ENCODE results near the gene SCTR.
A peak's percentile ranks its signal among the peaks of the same experiment; 100 is the strongest.

The SCTR gene

DNA sequence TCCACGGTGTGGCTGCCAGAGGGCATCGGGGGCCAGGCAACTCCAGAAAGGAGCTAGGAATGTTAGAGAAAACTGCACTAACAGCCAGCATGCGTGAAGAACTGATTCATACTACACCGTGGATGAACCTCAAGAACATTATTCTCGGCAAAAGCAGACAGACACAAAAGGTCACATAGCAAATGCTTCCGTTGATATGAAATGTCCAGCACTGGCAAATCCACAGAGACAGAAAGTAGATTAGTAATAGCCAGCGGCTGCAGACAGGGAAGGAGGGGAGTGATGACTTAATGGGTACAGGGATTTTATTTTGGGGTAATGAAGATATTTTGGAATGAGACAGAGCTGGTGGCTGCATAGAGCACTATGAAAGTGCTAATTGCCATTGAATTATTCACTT lies 37.4 kb downstream of the SCTR start:
- no peak for DNase-seq

DNA sequence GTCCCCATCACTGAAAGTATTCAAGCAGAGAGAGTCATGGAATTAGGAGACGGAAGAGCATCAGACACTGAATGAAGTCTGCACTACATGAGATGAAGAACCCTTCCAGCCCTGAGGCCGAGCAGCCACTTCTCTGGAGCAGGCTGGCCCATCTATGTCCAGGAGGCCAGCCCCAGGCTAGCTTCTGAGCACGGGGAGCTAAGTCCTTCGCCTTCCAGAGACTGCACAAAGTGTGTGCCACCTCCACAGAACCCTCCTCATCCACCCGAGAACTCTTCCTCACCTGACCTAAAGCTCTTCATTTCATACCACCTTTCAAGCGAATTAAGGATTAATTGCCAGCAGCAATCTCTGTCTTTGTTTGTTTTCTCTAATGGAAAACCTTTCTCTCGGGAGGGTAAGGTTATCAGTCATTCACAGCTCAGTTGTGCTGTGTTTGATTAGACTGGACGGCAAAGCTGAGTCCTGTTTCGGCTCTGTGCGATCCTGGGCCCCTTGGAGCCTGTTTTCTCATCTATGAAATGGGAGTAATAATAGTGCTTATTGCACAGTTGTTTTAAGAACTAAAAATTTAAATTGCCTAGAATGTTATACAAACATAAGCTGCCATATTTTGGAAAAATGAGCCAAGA lies 38.0 kb downstream of the SCTR start:
- no peak for DNase-seq

DNA sequence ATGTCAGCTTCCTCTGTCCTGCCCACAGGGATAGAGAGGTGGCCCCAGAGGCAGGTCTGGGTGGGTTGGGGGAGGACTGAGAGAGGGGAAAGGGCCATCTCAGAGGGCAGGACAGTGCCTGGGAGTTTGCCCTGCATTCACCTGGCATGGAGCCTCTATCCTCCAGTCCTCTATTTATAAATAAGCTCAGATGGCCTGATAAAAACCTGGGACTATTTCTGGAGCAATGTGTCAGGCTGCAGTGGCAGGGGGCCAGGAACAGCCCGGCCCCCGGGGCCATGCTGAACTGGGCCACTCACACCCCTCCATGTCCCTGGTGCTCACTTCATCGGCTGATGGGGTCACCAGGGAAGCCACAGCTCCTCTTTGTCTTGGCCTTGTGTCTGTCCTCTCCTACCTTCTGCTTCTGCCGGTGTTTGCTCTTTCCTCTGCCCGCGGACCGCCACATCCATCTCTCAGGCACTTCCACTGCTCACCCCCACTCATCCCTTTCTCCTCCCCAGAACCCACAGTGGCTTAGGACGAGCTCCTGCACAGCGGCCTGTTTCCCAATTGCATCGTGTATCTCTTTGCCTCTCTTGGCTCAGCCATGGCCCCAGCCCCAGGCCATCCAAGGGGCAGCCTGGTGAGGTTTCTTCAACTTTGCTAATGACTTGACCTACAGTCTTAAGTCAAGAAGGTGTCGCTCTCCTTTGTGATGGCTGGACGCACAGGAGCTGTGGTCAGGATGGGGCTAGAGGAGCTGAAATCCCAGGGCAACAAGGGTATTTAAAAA lies 38.8 kb downstream of the SCTR start:
- no peak for DNase-seq

DNA sequence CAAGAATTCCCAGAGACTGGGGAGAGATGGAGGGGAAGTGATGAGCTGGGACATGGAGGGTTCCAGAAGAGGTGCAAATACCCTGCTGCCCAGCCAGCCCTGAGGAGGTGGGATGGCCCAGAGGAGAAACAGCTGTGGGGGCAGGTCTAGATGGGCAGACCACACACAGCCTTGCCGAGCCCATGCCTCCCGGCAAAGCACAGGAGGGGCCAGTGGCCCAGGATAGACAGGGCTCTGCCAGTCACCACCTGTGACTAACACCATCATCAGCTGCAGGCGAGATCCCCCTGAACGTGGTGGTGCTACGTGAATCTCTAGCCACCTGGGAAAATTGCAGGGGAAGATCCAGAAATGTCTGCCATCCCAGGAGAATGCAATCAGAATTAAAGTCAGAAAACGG lies 39.4 kb downstream of the SCTR start:
- DNase-seq = no peak

DNA sequence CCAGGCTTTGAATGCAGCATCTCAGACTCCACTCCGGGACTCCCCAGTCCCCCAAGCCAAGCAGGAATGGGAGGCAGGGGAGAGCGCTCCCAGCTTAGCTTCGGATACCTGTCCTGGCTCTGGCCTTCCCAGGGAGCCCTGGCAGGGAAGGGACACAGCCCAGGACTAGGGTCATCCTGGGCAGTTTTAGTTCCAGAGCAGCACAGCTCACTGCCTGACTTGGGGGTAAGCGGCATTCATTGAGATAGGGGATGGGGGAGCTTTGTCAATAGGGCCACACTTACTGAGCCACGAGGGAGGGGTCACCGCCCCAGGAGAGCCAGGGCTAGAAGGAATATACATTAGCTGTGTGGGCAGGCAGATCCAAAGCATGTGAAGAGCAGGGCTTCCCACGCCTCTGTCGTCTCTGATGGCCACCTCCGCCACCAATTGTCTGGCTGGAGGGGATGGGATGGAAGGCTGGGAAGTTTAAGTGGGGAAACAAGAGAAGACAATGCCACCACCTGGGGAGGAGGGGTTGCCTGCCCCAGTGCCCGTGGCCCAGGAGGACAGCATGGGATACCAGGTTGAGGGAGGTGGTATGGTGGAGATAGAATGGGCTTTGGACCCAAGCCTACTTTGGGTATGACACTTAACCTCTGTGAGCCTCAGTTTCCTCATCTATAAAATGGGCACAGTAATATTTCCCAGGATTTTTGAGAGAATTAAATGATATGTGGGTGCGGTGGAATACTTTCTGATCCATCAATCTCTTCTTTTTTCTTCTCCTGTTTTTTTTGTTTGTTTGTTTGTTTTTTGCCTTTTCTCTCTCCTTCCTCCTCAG lies 40.2 kb downstream of the SCTR start:
- DNase-seq = no peak

DNA sequence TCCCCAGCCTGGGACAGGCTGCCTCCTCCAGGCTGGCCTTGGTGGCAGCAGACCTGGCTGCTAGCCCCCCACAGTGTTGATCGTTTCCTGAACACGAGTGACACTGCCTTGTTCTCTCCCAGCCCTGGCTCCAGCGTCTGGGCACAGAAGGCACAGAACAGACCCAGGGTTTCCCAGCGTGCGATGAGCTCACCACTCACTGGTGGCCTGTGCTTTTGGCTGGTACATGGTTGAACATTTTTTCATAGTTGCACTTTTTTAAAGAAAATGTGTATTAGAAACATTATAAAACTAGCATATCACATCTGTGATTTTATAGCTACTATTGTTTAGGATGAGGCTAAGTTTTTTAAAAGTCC lies 40.9 kb downstream of the SCTR start:
- DNase-seq = no peak

DNA sequence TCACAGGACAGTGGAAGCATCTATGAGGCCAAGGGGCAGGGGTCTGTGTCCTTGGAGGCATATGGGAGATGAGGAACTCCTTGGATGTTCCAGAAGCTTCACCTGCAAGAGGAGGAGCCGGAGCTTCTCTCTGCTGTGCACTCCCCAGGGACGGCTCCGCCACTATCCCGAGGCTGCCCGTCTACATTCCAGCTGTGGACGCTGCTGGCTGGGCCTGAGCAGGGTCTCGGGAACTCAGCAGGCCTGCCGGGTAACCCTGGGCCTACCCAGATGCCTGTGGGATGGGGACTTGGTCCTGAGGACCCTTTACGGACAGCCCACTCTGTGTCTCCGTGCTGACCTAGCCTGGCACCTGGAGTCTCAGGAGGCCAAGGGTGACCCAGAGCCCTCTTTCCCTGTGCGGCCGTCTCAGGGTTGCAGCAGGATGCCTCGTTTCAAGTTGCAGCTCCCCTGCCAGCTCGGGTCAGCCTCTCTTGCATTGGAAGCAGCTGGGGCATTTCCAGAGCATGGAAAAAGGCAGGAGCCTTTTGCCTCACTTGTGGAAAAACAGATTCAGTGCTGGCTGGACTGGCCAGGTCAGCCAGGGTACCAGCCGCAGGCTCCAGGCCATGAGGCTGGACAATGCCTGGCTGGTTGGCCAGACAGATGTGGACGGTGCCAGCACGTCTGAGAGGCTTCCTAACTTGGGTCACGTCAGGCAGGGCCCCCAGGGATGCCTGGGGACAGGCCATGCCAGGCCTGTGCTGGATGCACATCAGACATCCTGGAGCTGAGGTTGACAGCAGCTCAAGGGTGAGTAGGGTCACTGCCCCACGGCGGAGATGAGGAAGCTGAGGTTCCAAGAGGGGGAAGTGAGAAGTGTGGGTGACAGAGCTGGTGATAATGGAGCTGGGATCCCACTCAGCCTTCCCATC lies 41.5 kb downstream of the SCTR start:
- no peak for DNase-seq

DNA sequence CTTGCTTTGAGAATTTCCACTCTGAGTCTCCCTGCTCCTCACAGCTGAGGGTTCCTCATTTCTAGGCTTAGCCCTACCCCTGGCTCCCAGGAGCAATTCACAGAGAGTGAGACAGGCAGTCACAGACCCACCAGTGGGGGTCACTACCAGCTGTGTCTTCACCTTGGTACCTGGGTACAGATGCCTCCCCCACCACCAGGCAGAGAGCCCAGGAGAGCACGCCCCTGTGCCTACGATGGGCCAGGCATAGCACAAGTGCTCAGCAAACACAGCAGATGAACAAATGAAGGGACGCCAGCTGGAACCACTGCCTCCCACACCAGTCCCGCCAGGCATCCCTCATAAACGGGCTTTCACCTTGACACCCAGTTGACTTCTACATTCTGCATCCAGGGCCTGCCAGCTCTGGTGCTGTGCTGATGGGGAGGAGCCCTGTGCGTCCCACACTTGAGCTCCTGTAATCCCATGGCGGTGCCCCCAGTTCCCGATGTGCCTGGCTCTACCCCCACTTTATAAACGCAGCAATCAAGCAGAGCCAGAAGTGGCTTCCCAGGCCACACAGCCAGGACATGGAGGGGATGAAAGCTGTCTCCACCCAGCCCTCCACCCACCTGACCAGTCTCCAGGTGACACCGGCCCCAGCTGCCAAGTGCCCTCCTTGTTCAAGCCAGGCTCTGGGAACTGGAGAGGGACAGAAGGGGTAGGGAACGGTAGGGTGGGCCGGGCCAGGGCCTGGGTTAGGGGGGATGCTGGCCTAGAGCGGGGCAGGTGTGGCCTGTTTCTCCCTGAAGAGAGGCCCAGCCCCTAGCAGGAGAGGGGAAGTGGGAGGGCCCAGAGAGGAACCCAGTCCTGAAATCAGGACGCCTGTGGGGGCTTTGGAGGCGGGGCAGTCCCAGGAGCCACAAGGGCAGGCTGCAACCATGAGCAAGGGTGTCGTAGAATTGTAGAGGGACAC lies 42.5 kb downstream of the SCTR start:
- DNase-seq = no peak

DNA sequence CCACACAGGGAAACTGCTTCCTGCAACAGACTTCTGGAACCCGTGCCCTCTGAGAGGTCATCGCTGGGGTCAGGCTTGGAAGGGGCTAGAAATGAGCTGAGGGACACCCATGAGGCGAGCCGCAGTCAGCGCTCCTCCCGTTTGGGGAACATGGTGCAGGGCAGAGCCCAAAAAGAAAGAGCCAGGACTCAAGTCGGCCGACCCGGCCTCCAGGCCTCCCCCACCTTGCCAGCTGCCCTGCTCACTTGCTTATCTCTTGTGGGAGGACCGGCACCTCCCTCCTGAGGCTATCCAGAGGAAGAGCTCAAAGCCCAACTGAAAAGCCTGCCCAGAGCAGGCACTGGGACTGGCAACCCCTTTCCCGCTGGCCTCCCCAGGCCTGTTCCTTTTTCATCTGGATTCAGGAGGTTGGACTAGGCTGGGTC lies 43.6 kb downstream of the SCTR start:
- no peak for DNase-seq

DNA sequence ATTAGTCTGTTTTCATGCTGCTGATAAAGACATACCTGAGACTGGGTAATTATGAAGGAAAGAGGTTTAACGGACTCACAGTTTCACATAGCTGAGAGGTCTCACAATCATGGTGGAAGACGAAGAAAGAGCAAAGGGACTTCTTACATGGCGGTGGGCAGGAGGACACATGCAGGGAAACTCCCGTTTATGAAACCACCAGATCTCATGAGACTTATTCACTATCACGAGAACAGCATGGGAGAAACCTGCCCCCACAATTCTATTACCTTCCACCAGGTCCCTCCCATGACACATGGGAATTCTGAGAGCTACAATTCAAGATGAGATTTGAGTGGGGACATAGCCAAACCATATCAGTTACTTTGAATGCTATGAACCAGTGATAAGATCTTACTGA lies 44.1 kb downstream of the SCTR start:
- no peak for DNase-seq

DNA sequence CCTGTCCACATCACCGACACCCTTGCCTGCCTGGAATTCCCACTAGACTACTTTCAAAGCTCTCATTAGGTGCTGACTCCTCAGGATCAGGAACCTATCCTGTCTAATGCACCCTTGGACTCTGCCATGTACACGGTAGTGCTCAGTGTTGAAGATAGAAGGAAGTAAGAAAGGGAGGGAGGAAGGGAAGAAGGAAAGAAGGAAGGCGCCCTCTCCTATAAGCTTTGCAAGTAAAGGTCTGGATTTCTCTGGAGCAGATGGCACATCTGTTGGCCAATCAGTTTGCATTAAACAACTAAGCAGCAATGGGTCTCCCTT lies 45.3 kb downstream of the SCTR start:
- DNase-seq = no peak

DNA sequence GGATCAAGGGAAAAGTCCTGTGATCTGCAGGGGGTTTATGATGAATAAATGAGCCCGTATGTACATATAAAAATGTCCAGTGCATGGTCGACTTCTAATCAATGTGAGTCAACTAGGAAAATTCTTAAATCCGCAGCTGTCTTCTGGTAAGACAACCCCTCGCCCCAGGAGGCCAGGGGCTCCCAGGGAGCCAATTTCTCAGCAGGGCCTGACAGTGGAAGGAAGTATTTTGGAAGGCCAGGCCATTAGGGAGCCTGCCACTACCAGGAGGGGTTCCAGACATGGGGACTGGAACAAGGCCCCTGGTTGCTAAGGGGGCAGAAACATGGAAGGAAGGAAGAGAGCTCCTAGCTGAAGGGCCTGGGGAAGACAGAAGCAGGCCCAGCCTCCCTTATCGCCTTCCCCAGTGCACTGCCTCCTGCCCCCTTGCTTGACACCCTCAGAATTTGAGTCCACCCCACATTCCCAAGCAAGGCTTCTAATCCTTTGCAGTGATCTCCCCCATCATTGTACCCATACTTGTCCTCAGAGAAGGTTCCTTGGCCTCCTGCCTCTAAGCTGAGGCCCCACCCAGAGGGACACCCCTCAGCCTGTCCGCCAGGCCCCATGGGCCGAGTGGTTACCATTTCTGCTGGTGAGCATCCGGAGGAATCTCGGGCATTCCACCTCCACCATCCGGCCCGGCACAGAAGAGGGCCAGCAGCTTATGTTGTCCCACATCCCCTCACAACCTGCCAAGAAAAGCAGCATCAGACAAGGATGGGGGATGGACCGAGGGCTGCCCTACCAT lies 45.9 kb downstream of the SCTR start:
- DNase-seq = no peak

DNA sequence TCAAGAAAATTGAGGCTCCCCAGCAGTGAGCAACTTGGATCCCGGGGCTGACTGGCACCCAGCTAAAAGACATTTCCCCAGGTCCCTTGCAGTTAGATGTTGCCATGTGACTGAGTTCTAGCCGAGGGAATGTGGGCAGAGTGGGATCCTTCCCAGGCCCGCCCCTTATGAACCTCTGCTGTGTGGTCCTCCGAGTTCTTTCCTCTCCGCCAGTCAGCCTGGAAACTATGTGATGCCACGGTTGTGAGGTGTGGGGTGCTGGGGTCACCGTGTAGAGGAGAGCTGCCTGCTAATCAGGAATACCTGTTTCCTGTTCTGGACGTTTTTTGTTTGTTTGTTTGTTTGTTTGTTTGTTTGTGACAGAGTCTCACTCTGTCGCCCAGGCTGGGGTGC lies 47.2 kb downstream of the SCTR start:
- no peak for DNase-seq

DNA sequence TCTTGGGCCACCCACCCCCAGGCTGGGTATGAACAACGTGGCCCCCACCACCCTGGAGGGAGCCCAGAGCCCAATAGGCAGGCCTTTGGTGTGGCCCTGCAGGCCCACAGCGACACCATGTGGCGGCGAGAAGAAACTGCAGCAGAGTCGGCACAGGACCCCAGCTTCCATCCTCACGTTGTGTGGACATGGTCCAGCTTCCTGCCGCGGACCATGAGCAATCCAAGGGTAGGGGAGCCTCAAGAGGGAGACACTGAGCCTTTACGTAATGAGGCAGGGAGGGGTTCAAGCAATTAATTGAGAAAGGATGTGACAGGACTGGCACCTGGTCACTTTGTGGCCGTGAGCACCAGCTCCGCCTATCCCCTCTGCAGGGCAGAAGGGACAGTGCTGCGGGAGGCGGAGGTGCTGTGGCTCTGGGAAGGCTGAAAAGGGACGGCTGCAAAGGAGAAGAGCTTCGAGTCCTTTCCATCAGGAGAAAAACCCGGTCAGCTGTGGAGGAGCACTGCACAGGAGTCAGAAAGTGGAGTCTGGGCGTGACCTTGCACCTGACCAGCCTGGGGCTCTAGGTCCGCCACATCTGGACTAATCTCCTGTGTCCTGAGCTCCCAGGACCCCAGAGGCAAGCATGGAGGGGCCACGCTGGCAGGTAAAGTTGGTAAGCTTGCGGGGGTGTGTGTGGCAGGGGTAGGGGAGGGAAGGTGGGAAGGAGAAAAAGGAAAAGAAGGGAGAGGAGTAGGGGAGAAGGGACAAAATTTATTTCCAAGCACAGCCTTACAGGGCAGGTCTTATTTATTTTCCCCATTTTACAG lies 47.8 kb downstream of the SCTR start:
- peak; percentile 58 for DNase-seq

DNA sequence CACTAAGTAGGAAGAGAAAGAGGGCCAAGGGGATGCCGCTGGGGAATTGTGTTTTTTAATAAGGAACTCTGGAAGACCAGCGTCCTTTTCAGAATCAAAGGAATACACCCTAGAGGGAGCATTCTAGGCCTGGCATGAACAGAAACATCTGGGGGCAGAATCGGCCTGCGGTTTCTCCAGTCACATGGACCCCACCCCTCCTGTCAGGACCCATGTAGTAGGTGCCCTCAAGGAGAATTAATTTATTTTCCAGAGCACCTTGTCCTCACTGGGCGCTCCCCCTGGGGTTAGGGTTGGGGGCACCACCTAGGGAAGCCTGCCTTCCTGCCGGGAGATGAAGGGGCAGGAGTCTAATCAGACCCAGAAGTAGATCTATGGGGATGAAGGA lies 48.4 kb downstream of the SCTR start:
- no peak for DNase-seq

DNA sequence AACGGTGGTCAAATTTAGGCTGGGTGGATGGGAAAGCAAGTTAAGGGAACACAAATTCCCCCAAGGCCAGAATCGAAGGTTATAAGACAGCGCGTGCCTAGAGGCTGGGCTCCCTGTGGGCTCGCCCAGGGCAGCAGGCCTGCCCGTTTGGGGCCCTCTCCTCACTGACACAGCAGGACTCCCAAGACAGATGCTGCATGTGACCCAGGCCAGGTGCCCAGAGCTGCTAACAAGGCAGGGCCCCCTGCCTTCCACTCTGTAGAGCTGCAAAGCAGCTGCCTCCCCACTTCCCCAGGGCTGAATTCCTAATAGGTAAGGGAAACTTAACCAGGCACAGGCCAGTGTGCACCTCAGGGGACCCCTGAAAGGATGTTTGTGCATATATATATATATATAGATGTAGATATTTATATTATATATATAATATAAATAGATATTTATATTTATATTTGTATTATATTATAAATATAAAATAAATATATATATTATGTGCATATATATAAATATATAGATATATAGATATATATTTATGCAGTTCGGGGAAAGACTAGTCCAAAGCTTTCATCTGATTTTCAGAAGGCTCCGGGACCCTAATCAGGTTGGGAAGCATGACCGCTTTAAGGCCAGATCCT lies 48.9 kb downstream of the SCTR start:
- DNase-seq = no peak

DNA sequence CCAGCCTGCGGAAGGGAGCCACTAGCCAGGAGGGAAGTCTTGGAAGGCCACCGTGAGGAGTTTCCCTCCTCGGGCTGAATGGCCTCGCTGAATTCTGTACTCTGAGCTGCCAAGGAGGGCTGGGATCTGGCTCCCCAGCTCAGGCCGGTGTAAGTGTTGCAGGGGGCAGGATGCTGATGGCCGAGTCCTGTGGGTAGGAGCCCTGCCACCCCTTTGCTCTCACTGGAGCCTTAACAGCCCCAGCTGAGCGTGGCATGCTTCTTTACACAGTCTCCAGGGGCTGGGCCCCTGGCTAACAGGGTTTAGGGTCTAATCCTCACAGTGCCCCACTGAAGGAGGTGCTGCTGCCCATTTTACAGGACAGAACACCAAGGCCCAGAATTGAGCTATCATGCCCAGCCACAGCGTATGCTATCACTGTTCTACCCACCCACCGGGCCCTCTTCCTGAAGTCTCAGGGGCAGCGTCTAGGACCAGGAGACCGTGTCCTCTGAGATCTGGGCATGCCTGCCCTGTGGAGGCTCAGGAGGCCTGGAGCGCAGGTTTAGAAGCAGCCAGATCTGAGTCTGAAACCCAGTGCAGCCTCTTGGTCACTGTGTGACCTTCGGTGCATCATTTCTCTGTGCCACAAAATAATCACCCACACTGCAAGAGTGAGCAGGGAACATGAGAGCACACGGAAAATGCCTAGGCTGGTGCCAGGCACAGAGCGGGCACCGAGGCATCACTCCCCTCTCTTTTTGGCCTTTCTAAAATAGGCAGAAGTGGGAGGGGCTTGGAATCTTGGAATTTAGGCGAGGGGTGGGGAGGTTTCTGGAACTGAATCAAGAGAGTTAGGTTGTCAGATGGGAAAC lies 49.7 kb downstream of the SCTR start:
- no peak for DNase-seq

DNA sequence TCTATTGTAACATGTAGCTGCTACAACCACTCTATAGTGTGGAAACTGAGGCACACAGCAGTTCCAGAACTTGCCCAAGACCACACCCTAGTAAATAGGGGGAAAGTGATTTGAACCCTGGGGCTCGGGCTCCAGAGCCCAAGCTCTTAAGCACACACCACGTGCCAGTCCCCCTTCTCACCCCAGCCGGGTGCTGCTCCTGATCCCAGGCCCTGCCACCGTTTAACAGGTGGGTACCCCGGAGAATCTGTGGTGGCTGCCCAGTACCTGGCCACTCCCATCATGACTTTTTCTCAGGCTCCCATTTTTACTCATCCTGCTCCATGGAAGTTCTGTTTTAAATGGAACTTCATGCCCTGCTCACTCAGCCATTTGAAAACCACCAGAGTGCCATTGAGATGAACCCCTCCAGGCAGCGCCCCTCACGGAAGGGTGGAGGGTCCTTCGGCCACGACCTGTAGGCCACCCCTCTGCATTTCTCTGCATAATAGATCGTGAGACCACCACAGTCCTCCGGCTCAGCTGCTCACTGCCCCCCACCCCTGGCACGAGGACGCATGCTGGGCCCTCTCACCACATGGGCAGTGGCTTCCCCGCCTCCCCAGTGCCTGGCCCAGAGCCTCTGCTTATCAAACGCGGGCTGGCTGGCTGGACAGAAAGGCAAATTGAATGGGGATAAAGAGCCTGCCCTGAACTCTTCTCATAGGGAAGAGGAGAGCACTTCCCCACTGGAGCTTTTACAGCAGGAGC lies 50.5 kb downstream of the SCTR start:
- no peak for DNase-seq

All from NCI-H748 treated with DMSO at 0.1 percent for 48 hours (cell line).